Measurements from ENCODE around the gene INSYN2B. TPM values are rescaled to one million over a fixed set of nuclear protein-coding genes. Genes with fewer than 3 reads are reported as not detected.

The INSYN2B gene
- 0.84 TPM for total RNA-seq
- long read RNA-seq, partial matches to known transcripts, result 1 of 10 reads
- long read RNA-seq, other reads (novel, unspliced or antisense), result 9 of 10 reads

DNA sequence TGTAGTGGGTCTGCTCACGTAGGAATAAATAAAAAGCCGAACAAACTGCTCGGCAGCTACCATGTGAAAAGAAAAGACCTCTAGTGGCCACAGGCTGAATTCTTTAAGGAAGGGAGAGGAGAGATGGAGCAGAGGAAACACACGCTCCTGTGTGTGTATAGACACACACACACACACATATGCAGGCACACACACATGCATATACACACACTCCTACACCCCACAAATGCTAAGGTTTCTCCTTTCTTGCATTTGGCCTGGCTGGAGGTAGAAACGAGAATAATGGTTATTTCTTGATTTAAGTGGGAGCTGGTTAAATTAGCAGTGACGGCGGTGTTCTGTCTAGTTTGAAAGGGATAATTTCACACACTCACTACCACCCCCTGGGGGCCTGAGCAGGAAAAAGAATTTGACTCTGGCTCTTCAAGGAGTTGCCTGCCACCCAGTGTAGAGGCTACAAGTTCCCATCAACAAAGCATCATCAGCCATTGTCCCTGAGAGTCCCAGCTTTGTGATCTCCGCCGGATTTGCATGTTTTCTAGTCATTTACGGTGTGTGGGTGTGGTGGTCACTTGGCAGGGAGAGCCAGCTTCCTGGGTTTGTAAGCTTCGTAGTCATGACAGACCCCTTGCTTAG lies at the start of gene INSYN2B:
INSYN2B (minus strand) TSS at position 78 of the 636 bp plus-strand sequence. CDS start 96,597 bp downstream, outside the sequence.
- no peak for DNase-seq (ENCODE audit: low spot score)

DNA sequence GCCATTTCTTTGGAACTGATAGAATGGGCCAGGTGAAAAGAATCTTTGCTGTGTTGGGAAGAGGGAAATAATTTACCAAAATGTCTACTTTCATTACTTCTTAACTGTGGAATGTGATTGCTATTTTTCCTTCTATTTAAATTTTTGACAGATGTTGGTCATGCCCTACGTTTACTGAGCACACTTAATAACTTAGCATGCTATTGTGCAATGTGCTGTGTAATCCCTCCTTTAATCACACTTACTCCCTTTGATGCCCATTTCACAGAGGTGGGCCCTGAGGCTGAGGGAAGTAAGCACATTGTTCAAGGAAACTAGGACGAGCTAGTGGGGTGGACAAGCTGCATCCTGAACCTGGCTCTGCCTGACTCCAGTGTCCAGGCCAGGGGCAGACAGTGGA lies 47.8 kb upstream of the INSYN2B start:
- DNase-seq (ENCODE audit: low spot score), result no peak

DNA sequence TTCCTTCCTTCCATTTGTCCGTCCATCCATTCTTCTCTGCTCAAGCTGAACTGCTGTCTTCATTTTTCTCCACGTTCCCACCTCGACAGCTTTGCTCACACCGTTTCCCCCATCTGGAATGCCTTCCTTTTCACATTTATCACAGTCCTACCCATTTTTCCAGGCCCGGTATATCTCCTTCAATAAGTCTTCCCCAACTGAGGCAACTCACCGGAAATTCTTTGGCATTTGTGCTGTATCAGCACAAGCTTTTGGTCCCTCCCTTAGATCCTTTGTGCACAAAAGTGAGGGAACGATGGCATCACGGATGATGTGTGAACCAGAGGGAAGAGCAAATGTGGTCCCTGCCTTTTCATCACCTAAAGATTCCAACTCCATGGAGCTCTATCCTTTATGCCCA lies 45.6 kb upstream of the INSYN2B start:
- DNase-seq (ENCODE audit: low spot score), result no peak

DNA sequence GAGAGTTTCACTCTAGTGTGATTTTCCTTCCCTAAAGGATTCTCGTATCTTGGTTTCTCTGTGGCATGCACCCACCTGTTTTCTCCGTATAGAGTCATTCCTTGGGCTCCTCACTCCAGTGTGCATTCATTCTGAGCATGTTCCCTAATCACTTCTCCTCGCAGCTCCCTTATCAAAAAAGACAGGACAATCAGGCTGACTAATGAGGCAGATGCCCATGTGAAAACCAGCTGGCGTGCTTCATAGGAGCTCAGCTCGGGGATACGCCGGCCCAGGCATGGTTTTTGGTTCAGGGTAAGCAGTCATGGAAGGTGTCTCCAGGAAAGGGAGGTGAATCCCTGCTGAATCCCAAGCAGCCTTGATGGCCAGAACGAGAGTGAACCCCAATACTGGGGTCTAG lies 41.2 kb upstream of the INSYN2B start:
- DNase-seq (ENCODE audit: low spot score), result no peak

DNA sequence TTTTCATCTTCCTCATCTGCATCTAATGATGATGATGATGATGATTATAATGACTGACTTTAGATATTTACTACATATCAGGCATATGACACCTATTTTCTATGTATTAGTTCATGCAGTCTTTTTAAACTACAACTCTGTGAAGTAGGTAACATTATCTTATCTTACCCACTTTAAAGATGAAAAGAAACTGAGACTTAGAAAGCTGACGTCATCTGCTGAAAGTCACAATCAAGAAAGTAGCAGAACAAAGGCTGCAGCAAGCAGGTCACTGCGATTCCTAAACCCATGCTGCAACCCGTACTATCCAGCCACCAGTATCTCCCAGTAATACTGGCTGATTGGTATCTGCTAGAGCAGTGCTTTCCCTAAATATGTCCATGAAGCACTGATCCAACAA lies 40.1 kb upstream of the INSYN2B start:
- no peak for DNase-seq (ENCODE audit: low spot score)

DNA sequence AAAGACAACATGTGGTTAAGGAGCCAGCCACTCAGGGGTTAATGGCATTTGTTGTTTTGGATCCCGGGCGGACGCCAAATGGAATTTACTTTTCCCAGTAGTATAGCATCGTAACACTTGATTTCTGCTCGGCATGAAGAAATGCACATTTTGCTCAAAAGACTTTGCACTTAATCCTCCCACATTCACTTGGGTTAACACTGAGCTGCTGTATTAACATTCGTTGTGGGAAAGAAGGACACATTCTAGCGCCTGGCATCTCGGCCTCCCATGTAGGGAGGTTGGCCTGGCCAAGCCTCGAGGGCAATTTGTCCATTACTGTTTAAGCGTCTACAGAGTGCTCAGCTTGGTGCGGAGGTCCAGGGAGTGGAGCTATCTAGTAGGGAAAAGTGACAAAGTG lies 32.3 kb upstream of the INSYN2B start:
- no peak for DNase-seq (ENCODE audit: low spot score)

DNA sequence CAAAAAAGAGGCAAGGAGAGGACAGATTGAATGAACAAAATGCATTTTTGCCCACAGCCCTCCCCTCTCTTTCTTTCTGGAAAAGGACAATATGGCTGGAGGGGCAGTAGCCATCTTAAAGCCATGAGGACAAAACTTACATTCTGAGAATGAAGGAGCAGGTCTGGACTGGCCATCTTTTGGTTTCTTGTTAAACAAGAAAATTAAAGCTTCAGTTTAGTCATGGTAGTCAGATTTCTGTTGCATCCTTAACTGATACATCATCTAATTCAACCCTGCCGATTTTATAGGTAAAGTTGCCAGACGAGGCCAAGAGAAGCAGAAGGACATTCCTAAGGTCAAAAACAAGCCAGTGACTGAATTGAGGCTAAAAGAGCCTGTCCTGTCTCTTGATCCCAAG lies 31.5 kb upstream of the INSYN2B start:
- no peak for DNase-seq (ENCODE audit: low spot score)

DNA sequence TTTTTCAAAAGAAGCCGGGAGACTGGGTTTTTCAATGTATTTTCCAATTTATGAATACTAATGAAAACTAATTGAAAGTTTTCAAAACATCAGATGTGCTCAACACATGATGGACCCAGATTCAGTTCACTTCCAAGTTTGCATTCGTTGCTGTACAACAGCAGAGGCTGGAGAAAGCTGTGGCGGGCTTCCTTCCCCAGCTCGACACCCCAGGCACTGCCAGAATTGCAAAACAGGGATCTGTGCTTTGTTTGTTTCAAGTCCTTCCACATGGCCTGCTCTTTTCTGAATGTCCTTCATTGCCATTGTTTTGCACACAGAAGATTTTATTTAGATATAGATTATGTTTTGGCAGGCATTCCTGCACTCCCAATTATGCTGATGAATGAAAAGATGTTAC lies 30.3 kb upstream of the INSYN2B start:
- DNase-seq (ENCODE audit: low spot score), result no peak

DNA sequence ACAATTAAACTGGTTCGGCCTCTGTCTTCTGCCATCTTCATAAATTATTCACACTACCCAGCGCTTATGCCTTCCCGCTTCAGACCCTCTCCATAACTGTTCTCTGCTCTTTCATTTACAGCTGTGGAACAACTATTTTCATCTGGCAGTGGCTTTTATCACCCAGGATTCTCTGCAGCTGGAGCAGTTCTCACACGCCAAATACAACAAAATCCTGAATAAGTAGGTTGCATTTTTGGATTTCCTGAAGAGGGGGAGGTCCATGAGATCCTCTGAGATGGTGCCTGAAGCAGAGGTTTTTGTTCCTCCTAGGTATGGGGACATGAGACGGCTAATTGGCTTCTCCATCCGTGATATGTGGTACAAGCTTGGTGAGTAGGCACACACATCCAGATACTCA lies 28.1 kb upstream of the INSYN2B start:
- DNase-seq (ENCODE audit: low spot score), result no peak

DNA sequence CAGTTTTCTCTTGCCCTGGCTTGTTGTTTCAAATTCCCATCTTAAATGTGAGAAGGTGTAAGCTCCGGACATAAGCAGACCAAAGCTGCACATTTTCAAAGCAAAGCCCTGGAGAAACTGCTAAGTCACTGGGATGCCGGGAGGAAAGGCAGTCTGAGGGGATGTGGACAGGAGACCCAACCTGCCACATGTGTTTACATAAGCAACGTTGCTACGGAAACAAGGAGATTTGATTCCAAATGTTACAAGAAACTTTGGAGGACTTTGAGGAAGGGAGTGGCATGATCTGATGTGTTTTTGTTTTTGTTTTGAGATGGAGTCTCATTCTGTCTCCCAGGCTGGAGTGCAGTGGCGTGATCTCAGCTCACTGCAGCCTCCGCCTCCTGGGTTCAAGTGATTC lies 25.7 kb upstream of the INSYN2B start:
- DNase-seq (ENCODE audit: low spot score), result no peak

DNA sequence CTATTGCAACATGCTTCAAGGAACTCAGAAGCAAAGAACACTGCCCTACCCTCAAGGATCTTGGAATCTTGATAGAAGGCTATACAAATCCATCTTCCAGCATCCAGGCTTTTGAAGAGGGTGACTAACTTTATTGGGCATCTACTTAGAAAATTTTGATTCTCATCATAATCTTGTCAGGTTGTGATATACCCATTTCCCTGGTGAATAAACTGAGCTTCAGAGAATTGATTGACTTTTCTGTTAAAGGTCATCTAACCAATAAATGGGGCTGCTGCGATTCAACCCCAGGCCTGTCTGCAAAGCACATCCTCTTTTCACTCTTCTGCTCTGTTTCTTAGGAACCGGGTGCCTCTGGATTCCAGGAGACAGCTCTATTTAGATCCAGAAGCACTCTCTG lies 19.9 kb upstream of the INSYN2B start:
- no peak for DNase-seq (ENCODE audit: low spot score)

DNA sequence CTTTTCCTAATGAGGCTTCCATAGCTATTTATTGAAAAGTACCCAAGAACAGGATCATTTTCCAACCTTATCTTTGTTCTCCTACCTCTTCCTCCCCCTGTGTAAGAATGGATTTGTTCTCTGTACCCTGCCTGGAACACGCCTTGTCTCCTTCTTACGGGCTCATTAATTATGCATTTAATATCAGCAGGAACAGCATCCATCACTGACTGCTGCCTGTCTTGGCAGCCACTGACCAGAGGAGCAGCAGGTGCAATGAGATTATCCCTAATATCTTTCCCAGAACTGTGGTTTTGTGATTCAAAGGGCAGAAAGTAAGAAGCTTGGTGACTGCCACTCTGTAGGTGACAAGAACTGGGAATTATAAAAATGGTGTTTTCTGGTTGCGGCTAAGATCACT lies 19.3 kb upstream of the INSYN2B start:
- no peak for DNase-seq (ENCODE audit: low spot score)

DNA sequence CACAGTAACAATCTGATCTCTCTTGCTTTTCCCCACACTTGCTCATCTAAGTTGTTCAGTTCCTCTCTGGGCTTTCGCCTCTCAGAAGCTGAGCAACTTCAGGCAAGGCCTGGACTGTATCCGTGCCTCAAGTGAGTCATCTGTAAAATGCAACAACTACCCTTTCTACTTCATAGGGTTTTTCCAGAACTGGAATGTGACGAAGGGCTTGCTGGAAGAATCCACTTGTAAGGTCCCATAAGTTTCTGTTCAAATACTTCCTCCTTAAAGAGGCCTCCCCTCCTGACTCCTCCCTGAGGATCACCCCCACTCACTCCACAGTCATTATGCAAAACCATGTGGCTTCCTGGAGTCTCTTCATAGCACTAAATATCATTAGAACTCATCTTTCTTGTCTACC lies 17.5 kb upstream of the INSYN2B start:
- DNase-seq (ENCODE audit: low spot score), result no peak

DNA sequence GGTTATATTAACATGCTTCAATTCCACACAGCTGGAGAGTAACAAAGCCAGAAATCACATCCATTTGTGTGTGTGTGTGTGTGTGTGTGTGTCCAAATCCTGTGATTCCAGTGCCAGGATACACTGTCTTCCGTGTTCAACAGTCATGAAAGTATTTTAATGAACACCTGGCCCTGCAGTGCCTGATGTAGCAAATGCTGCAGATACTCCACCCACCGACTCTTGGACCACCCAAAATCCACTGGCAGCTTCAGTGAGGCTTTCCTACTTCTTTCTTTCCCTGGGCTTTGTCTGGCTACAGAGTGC lies 13.1 kb upstream of the INSYN2B start:
- no peak for DNase-seq (ENCODE audit: low spot score)

DNA sequence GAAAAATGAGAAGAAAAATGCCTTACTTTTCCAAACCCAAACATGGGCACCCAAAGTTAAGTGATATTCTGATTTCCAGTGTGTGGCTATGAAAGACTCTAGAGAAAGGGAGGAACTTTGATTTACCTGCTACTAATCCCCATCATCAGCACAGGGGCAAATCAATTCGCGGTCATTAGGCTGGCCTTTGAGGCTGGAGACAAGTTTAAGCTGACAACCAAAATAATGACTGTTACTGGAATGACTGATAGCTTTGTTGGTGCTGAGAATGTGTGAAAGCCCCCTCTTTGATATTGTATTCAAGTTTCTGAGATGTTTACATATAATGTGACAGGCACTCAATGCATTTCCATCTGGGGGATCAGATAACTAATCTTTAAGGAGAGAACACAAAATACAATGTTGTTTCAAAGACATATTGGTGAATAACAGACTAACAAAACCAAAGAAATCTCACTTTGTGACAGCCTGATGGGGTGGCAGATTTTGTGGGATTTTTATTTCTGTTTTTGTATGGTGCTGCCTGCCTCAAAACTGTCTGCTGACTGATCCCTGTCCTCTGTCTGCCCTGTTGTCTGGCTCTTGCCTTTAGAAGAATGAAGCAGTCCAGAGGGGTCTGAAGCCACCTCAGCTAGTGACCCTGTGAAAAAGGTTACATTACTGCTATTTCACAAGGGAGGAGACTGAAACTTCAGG lies 12.6 kb upstream of the INSYN2B start:
- no peak for DNase-seq (ENCODE audit: low spot score)

DNA sequence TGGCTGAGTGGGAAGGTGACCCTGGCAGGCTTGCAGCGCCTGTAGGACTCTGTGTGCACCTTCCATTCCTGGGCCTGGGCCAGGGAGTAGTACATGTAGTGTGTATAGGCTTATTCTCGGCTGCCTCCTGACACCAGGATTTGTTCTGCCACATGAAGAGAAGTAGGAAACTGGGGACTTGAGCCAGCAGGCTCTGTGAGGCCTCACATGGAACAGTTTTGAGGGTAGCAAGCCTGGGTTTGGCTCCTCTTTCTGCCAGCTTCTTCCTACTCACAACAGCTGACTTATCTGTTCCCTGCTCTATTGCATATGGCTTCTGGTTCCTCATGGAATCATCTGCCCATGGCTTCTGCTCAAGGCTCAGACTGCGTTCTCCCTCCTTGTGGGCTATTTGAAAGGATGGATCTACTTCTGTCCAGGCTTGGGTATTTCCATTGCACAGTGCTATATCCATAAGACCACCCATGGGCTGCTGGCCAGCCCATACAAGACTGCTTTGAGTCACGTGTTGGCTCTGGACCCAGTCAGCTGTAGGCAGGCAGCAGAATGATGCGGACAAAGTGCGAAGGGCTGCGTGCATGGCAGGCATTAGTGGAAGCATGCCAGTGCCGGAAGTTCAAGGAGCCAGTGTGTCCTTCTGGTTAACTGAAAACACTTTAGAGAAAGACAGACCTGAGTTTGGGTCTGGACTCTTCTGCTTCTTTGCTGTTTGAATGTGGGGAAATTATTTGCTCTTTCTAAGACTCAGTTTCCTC lies 11.0 kb upstream of the INSYN2B start:
- no peak for DNase-seq (ENCODE audit: low spot score)

DNA sequence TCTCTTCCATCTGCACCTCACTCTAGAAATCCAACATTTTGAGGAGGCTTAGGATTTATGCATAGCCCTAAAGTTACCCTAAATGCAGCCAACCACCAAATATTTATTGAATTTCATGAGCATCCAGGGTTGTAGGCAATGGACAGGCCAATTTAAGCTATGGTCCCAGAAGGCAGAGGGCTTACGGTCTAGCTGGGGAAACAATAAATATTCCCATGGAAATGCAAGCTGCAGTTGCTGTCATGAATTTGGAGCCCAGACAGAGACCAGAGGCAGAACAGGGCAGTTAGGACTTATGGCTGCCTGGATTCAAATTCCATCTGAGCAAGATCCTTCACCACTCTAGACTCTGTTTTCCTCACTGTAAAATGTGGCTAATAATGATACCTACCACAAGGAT lies 9.1 kb upstream of the INSYN2B start:
- DNase-seq (ENCODE audit: low spot score), result no peak

DNA sequence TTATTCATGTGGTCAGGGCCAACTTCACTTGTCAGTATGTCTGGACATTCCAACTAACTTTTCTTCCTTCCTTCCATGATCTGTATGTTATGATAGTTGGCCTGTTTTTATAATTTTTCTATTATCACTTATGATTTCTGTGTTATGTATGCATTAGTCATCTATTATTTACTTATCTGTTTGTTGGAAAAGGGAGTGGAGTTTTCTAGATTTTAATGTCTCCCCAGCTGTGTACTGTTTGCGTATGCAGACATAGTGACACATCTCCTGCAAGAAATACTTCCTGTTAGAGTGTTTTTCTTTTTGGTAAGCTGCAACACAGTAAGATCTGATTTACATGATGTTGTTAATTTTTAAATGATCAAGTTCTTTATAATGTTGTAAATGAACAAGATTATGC lies 8.7 kb upstream of the INSYN2B start:
- DNase-seq (ENCODE audit: low spot score), result no peak

DNA sequence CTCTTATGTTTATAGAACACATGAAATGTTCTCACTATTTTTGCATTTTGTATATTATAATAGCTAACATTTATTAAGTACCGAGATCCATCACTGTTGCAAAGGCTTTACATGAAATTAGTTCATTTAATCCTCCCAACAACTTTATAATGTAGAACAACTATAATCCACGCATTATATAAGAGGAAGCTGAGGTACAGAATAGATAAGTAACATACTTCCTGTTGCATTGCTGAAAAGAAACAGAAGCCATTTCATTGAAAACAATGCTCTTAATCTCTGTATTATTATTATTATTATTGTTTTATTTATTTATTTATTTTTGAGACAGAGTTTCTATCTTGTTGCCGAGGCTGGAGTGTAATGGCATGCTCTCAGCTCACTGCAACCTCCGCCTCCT lies 7.9 kb upstream of the INSYN2B start:
- DNase-seq (ENCODE audit: low spot score), result no peak

DNA sequence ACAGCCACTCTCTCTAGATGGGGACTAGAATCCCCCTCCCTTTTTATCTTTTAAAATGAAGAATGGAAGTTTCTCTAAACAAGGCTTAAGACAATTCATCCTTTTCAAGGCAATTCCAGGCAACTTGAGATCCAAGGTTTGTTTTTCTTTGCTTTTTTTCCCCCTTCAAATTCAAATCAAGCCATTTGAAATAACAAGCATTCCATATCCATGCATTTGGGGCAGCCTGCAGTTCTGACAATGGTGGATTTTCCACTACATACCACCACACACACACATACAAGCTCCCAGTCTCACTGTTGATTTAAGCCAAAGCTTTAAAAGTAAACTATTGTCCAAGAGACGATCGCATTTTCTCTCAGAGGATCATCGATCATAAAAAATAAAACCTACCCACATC lies 424 bp downstream of the INSYN2B start:
- no peak for DNase-seq (ENCODE audit: low spot score)

DNA sequence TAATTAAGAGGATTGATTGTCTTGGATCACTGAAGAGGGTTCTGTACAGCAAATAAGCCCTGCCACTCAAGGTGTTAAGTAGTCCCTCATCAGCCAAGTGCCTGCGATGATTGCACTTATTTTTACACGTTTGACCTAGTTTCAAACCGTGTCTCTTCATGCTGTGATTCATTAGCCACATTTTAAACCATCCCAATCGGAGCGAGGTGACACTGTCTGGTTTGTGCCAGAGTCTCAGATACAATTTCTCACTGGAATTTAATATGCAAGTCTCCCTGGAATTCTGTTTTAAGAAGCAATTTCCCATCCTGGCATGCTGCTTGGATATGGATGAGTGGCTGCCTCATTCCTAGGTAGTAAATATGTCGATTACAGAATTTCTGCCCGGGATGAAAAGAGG lies 1.6 kb downstream of the INSYN2B start:
- DNase-seq (ENCODE audit: low spot score), result no peak

DNA sequence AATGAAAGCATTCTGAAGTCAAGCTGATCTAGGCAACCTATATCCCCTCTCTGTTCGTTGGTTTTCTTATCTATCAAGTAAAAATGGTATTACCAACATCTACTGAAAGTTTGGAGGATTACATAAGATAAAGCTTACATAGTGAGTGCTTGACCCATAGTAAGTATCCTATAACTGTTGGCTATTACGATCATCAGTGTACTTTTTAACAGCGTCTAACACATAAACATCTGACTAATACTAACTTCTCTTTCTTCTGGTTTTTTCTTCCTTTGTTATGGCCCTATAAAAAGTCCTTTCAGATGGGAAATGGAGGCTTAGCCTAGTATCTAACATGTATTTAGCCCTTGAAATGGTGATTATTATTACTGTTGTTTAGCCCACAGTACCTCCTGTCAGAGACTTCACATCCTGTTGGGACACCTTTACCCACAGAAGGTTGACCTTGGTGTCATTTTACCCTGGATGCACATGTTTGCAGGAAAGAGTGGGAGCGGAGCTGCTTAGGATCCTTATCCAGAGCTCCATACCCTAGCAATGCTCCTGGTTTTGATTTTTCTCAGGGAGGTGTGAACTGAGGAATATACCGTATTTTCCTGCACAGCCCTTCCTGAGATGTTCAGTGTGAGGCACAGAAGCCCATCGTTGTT lies 6.0 kb downstream of the INSYN2B start:
- DNase-seq (ENCODE audit: low spot score), result no peak

All from mesenteric fat pad (tissue), 1 donor.